GM18867 (cell line): ENCODE results near the gene VMA21.

Source experiments
- ATAC-seq: cut with Tn5 transposase; IDR thresholded peaks from one replicate; pipeline ENCODE4 v1.9.1; 2021; ENCODE audit warnings: mild to moderate bottlenecking, moderate library complexity; ENCODE audit not compliant: unreplicated experiment

Gene VMA21, protein sequence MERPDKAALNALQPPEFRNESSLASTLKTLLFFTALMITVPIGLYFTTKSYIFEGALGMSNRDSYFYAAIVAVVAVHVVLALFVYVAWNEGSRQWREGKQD

DNA sequence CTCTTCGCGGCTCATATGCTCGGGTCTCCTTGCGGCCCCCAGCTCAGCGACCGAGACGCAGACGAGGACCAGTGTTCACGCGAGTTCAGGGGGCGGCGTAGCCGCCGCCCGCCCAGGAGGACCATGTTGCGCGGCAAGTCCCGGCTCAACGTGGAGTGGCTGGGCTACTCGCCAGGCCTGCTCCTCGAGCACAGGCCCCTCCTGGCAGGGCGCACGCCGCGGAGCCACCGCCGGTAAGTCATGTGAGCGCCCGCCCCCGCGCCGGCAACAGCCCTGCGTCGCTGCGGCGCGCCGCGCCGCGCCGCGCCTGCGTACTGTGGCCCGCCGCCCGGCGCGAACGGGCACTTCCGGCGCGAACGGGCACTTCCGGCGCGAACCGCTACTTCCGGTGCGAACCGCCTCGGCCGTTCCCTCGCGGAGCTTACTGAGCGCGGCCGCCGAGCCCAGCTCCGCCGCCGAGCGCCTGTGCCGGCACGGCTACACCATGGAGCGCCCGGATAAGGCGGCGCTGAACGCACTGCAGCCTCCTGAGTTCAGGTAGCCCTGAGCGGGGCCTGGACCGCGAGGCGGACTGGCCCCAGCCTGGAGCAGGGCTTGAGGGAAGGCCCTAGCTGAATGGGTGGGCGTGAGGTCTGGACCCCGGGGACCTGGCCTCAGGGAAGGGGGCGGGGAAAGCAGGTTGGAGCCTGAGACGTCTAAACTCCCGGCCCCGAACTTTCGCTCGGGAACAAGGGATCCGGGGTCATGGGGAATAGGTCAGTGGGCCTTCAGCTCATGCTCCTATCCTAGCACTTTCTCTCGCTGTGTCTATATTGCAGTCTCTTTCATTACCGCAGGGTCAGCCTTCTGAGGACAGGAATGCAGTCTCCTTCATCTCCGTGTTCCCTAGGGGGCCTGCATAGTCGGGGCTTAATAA is at the start of gene VMA21:
Gene VMA21 (plus strand): TSS at position 382 of the 916 bp plus-strand sequence. CDS start 103 bp downstream, at position 485.
- ATAC-seq: peak; percentile 81

DNA sequence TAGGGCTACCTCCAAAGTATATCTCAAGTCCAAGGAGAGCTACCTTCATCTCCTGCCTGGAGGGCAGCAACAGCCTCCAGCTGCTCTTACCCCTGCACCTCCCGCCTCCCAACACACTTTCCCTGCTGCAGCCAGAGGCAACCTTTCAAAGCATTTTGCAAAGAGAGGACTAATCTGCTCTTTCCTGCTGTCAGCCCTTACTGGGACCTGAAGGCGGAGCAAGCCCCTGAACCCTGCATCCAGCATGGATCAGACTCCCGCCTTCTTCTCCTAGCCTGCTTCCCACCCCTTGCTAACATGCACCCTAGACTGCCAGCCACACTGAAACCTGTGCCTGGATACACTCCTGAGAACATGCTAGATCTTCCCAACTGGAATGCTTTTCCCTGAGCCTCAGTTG is 37.7 kb upstream of the VMA21 start:
- ATAC-seq: no peak

DNA sequence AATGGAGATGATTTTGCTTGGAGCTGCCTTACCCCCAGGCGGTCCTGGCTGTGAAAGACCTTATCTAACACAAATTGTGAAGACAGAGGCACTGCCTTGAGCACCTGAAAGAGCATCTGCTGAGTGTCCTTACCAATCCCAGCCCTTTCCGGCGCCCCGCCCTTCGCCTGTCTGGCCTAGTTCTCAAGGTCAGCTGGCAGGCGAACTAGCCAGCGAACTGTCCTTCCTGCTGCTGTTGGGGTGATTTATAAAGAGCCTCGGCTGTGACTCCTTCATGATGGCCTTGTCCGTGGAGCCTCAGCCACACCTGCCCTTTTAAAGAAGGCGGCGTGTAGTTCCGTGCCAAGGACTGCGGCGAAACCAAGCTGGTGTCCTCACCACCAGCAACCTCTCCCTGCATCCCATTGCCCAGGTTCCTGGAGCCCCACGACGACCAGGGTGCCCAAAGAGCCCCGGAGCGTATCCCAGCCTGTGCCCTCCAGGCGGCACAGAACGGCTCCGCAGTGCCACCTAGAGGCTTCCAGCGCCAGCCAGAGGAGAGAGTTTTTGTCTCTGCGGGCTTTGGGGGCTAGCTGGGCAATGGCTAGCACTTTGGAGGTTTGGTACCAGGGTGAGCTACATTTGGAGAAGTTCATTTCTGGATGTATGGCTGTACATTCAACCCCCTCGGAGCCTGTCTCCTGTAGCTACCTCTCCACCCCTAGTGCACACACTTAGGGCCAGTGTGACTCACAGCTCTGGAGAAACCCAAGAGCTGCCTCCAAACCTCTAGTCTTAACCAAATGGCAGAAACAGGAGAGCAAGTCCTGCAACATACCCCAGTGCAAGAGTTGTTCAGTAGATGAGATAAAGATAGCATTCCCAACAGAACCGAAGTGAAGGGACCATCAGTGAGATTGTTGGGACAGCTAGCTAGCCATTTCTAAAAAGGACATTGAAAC is 36.8 kb upstream of the VMA21 start:
- peak; percentile 75 for ATAC-seq

DNA sequence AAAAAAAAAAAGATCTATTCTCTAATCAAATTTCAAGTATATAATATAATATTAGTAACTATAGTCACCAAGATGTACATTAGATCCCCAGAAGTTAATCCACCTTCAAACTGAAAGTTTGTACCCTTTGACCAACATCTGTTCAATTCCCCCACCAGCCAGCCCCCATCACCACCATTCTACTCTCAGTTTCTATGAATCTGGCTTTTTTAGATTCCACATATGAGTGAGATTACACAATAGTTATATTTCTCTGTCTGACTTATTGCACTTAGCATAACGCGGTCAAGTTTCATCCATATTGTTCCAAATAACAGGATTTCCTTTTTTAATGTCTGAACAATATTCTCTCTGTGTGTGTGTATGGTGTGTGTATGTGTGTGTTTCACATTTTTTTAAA is 33.7 kb upstream of the VMA21 start:
- peak; percentile 56 for ATAC-seq

DNA sequence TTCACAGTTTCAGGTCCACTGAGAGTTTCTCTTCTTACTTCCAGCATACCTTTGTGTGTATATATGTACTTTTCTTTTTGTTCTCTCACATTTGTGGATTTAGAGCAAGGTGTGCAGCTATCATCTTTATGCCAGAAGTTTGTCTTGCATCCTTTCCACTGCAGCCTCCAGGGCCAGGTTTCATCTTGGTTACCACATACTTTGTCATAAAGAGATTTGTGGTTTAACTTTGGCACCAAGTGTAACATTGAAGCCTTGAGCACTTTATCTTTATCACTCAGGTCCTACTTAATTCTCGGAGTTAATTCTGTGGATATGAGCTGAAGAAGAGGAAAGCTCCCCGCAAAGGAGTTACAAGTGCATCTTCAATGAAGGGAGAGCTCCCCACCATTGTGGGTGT is 31.4 kb upstream of the VMA21 start:
- no peak for ATAC-seq

DNA sequence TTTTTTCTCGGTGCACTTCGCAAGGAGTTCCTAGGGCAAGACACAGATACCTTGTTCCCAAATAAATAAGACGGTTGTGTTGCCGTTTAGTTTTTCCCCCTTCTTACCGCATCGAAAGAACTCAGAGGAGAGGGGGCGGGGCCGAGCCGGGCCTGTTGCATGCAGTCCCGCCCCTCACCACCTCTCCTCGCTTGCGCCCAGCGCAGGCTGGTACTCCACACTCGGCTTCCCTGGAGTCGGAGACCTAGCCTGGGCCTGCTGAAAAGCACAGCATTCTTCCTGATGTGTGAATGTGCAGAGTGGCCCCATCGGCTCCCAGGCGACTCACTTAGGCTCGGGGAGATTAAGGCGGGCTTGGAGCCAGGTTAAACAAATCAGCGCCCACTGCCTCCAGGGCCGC is 26.1 kb upstream of the VMA21 start:
- ATAC-seq: no peak

DNA sequence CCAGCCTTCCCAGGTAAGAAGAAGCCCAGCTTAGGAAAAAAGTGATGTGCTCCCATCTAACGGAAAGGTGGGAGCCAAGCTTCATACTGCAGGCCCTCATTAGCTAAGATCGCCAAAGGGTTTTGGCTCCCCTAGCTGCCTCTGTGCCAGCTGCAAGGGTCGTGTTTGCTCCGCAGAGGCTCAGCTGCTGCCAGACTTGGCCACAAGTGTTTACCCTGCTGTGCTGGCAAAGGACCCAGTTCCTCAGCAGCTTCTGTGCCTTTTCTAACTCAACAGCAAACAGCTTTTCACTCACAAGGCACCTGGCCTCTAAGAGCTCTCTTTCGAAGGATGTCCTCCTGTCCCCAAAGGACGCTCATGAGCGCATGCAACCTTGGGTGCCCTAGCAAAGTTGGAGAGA is 12.2 kb upstream of the VMA21 start:
- ATAC-seq: no peak

DNA sequence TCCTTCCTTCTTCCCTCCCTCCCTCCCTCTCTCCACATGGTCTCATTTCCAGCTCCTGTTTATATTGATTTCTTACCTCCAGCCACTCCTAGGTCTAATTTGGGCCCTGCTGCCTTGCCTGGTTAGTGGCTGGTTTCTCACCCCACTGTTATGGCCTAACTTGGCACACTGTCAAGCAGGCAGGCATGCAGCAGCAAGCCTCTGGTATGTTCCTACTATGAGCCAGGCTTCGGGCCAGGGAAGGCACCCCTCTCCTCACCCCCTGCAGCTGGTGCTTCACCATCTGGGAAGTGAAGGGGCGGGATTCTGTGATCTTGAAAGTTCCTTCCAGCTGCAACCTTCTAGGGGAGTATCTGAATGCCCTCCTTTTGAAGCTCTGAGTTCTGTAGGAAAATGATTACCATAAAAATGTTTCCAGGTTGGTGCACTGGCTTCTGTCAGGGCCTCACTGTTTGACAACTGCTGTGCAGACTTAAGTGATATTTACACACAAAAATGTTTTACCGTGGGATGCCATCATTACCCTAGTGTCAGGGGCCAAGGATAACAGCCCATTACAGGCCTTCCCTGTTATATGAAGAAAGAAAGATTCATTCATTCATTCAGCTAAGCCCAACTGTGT is 10.1 kb upstream of the VMA21 start:
- ATAC-seq: no peak

DNA sequence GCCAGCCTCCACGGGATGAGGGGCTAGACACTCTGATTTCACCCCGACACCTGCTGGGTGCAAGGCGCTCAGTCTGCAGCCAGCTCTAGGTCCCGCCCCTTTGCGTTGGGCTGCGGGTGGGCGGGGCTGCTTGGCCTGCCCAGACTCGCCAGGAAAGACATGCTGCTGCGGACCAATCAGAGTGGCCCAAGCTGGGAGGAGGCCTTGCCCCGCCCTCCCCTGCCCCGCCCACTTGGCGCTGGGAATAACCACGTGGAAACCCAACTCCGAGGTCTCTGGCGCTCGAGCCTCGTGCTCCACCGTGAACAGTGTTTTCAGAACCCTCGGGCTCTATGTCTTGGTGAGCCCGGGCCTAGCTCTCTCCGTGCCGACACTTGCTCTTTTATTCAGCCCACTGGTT is 5.3 kb upstream of the VMA21 start:
- no peak for ATAC-seq

DNA sequence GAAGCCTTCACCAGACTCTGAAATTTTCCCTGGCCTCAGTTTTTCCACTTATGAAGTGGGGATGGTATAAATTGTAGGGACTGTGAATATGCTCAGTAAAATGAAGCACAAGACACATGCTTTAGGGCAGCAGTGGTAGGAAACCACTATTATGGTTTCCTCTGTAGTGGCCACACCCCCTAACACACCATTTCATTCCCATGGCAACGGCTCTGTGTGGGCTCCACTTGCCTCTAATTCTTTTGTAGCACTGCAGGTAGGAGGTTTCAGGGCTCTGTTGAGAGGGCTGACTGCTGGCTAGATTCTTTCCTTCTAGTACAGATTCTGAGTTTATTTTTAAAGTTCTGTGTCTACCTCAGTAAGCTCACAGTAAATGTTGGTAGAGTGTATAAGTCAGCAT is 3.5 kb upstream of the VMA21 start:
- peak; percentile 48 for ATAC-seq

DNA sequence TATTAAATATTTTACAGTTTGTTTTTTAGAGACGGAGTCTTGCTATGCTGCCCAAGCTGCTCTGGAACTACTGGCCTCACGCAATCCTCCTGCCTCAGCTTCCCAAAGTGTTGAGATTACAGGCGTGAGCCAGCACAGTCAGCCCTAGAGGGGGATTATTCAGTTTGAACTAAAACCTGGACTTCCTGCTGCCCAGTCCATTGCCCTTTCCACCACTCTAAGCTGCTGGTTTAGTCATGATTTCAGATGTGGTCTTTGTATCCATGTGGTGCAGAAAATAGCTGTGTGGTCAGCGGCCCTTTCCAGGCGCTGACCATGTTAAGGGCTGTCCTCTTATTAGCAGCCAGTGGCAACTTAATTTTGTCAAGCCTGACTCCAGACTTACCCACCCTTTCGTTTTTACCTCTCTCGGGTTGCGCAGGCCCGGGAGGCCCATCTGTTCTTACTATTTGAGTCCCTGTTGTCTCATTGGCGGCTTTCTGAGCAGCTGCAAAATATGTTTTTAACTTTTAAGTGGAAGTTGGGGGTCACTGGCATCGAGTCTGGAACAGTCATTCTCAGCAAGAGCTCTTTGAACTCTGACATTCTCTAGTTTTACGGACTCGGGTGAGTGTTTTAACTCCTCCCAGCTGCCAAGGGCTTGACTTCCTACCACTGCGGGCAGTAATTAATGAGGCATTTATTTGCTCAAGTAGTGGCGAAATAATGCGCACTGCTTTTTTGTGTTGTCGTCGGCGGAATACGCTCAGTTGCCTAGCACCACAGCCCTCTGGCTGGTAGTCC is 773 bp upstream of the VMA21 start:
- ATAC-seq: peak; percentile 30

DNA sequence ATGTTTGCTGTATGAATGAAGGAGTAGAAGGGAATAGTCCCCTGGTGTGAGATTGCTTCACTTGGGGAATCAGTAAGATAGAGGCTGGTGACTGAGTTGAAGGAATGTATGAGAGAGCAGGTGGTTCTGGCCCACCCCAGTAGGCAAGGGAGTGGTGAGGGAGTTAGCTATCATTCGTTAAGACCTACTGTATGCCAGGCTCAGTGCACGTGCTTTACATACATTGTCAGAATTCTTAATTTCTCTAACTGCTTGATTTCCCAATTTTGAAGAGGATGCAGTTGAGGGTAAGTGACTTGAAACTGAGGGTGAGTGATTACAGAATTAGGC is 700 bp downstream of the VMA21 start:
- no peak for ATAC-seq

DNA sequence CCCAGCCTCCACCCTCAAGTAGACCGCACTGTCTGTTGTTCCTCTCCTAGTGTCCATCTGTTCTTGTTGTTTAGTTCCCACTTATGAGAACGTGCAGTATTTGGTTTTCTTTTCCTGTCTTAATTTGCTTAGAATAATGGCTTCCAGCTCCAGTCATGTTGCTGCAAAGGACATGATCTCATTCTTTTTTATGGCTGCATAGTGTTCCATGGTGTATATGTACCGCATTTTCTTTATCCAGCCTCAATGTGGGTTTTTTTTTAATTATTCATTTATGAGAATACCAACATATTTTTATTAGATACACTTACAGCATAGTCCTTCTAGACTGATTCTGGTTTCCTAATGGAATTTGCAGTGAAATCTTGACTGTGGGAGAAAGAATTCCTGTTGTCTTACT is 1.3 kb downstream of the VMA21 start:
- no peak for ATAC-seq

DNA sequence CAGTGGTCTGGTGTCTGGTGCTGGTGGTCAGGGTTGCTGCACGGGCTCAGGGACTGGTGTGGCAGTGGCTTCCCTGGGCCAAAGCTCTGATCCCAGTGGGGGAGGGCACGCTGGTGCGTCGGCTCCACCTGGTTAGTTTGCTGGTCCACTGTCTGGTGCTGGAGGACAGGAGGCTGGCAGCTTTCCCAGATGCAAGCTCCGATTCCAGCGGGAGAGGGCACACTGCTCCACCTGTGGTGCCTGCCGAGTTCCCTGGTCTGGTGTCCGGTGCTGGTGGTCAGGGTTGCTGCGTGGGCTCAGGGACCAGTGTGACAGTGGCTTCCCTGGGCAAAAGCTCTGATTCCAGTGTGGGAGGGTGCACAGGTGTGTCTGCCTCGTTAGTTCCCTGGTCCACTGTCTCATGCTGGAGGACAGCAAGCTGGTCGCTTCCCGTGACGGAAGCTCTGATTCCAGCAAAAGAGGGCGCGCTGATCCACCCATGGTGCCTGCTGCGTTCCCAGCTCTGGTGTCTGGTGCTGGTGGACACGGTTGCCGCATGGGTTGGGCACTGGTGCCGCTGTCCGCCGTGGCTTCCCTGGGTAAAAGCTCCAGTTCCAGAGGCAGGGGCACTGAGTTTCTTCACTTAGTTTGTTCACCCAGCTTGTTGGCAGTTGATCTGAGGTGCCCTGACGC is 5.8 kb downstream of the VMA21 start:
- ATAC-seq: no peak

DNA sequence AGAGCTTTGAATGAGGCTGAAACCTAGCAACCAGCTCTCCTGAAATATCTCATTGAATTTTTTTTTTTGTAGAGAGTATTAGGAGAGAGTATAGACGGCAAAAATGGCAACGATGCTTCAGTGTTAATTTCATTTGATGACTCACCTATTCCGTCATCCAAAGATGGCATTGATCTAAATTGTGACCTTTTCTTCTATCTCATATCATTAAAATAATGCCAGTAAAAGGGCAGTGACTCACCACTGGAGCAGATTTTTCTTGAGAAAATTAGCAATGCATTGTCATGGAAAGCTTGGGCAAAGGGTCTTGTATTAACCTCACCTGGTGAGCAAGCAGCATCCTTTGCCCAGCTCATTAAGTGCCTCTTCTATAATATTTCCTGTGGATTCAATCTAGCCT is 19.6 kb downstream of the VMA21 start:
- no peak for ATAC-seq

DNA sequence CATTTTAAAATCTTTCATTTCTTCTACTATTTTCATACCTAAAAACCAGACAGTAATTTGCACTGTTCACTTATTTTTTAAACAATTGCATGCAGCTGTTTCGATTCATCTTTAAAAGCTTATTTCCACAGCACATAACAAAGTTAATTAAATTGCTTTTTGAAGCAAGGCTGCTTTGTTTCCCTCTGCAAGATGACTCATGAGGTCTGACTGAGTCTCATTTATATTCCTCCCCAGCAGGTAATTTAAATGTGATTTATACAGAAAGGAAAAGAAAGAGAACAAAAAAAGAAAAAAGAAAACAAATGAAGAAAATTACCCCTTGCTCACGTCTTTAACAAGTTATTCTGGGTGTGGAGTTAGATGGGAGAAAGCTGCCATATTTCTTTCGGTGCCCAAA is 22.8 kb downstream of the VMA21 start:
- no peak for ATAC-seq

DNA sequence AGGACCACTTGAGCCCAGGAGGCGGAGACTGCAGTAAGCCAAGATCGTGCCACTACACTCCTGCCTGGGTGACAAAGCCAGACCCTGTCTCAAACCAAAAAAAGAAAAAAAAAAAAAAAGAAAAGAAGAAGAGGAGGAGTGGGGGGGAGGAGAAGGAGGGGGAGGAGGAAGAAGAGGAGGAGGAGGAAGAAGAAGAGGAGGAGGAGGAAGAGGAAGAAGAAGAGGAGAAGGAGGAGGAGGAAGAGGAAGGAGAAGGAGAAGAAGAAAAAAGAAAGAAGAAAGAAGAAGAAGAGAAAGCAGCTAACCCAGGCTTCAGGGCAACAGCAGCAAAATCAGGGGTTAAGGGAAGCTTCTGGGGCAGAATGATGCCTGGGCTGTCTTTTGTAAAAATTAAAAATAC is 27.5 kb downstream of the VMA21 start:
- no peak for ATAC-seq

DNA sequence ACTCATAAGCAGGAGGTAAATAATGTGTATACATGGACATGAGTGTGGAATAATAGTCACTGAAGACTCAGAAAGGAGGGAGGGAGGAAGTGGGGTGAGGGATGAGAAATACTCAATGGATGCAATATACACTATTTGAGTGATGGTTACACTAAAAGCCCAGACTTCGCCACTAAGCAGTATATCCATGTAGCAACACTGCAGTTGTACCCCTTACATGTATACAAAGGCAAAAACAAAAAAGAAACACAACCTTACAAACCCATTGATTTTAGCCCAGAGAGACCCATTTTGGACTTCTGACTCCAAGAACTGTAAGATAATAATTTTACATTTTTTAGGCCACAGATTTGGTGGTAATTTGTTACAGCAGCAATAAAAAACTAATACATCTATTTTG is 51.5 kb downstream of the VMA21 start:
- no peak for ATAC-seq

DNA sequence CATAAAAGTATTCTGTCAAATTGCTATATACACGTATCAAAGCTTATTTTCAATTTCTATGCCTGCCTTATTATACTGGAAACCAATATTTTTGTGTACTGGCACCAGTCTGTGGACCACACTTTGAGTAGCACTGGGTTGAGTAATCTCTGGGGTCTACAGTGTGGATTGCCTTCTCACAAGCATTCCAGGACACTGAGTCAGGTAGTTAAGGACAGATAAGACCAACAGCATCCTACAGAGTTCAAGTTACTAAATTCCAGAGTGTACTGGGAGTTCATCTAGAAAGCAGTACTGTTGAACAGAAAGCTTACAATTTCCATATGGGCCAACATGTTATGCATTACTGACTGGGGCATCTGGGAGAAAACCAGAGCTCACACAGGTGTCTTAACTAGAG is 61.8 kb downstream of the VMA21 start:
- ATAC-seq: no peak
